ENCODE data around the gene TNRC18.

Gene TNRC18

DNA sequence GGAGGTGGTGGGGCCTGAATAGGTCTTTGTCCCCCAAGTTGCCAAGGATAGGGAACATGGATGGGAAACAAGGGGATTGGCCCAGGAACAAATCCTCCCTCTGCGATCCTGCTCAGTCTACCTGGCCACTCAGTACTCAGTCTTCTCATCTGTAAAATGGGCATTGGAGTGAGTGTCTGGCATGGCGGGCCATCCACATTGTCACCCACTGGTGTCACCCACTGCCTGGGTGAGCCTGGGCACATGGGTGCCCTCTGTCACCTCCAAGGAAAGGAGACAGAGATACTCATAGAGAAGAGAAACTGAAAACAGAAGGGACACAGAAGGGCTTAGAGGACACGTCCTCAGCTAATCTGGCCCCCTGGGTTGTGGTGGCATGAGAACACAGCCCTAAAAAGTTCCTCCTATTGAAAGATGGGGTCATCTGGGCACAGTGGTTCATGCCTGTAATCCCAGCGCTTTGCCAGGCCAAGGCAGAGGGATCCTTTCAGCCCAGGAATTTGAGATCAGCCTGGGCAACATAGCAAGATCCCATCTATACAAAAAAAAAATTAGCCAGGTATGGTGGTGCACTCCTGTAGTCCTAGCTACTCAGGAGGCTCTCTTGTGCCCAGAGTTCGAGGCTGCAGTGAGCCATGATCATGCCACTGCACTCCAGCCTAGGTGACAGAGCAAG lies 12.5 kb upstream of the TNRC18 start:
- ChIA-PET POLR2A (ENCODE audit: low non-redundant PET) (no interaction called here), CTCF (interaction anchor here (0.9 kb wide), 1 partner anchor 16 kb away, joined by 3 read pairs; no protein-coding TSS in a partner anchor)
- TF ChIP-seq, protein P1, sequence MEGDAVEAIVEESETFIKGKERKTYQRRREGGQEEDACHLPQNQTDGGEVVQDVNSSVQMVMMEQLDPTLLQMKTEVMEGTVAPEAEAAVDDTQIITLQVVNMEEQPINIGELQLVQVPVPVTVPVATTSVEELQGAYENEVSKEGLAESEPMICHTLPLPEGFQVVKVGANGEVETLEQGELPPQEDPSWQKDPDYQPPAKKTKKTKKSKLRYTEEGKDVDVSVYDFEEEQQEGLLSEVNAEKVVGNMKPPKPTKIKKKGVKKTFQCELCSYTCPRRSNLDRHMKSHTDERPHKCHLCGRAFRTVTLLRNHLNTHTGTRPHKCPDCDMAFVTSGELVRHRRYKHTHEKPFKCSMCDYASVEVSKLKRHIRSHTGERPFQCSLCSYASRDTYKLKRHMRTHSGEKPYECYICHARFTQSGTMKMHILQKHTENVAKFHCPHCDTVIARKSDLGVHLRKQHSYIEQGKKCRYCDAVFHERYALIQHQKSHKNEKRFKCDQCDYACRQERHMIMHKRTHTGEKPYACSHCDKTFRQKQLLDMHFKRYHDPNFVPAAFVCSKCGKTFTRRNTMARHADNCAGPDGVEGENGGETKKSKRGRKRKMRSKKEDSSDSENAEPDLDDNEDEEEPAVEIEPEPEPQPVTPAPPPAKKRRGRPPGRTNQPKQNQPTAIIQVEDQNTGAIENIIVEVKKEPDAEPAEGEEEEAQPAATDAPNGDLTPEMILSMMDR (conservative IDR thresholded peaks at IDR 0.05; ENCODE audit: low read depth) = no peak
- peak overlapping the region; percentile 18; the same call in 1 of the 2 replicates for H3K27ac ChIP-seq
- no peak for DNase-seq (ENCODE audit: low spot score)

GRCh38 chr7:5435291-5436002 lies 11.8 kb upstream of the TNRC18 start:
- CTCF ChIA-PET = interaction anchor here (0.9 kb wide), 2 partner anchors 16 to 59 kb away, joined by 3 to 6 read pairs; no protein-coding TSS in a partner anchor
- POLR2A ChIA-PET (ENCODE audit: low non-redundant PET) = no interaction called here
- DNase-seq (ENCODE audit: low spot score) = no peak
- peak overlapping the region; percentile 18 for H3K27ac ChIP-seq
- TF ChIP-seq, protein P1 (conservative IDR thresholded peaks at IDR 0.05; ENCODE audit: low read depth) = no peak

DNA sequence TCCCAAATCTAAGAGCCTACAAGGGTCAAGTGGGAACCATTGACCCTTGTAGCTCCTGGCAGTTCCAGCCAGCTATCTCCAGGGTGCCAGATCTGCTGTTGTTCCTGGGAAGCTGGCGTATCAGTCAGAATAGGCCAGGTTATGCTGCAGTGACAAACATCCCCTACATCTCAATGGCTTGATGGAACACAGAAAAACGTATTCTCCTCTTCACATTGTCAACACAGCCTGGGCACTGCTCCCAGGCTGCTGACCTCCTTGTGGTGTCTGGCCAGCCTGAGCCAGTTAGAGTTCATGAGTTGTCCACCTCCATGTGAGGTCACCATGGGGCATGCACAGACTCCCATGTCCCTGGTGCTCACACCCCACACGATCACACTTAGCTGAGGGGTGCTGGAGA lies 9.5 kb upstream of the TNRC18 start:
- H3K27ac ChIP-seq = no peak overlapping the region
- CTCF ChIA-PET = no interaction called here
- POLR2A ChIA-PET (ENCODE audit: low non-redundant PET) = no interaction called here
- TF ChIP-seq, protein P1 (conservative IDR thresholded peaks at IDR 0.05; ENCODE audit: low read depth) = no peak
- no peak for DNase-seq (ENCODE audit: low spot score)

DNA sequence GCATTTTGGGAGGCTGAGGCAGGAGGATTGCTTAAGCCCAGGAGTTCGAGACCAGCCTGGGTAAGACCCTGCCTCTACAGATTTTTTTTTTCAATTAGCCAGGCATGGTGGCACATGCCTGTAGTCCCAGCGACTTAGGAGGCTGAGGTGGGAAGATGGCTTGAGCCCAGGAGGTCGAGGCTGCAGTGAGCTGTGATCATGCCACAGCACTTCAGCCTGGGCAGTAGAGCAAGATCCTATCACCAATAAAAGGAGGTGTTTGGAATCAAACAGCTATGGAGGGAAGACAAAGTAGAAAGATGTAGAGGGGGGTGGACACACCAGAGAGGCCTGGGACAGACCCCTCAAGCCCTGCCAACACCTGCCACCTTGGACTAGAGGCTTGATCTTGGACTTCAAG lies 9.1 kb upstream of the TNRC18 start:
- POLR2A ChIA-PET (ENCODE audit: low non-redundant PET) = no interaction called here
- TF ChIP-seq, protein P1 (conservative IDR thresholded peaks at IDR 0.05; ENCODE audit: low read depth) = no peak
- CTCF ChIA-PET = no interaction called here
- H3K27ac ChIP-seq = peak overlapping the region; percentile 100
- no peak for DNase-seq (ENCODE audit: low spot score)

DNA sequence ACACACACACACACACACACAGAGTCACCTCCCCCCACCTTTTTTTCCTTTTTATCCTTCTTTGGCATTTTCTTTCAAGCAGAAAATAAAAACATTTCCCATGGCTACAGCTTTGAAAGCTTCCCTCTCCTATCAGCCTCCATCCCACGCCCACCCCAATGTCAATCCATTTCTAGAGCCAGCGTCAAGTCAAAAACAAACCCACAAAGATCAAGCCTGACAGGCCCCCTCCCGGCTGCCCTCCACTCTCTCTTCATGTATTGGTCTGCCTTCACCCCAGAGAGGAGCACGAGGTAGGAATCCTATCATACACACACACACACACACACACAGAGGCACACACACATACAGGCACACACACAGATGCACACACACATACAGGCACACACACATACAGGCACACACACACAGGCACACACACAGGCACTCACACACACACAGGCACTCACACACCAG lies 8.0 kb upstream of the TNRC18 start:
- TF ChIP-seq, protein P1 (conservative IDR thresholded peaks at IDR 0.05; ENCODE audit: low read depth) = no peak
- DNase-seq (ENCODE audit: low spot score) = no peak
- peak overlapping the region; percentile 100 for H3K27ac ChIP-seq
- ChIA-PET CTCF (no interaction called here), POLR2A (ENCODE audit: low non-redundant PET) (interaction anchor here (0.7 kb wide), 1 partner anchor 14 kb away, joined by 9 read pairs; no protein-coding TSS in a partner anchor)

DNA sequence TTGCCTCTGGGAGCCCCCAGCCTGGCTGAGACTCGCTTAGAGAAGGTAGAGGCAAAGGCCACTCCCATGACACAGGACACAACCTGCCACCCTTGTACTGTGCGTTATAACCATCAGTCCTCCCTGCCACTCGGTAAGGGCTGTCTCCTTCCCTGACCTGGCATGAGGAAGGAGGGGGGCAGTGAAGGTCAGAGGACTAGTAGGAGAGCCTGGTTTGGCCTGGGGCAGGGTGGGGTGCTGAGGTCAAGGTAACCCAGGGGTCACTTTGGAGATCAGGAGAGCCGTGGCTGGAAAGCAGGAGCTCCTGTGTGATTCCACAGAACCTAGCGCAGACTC lies 6.9 kb upstream of the TNRC18 start:
- no peak for DNase-seq (ENCODE audit: low spot score)
- H3K27ac ChIP-seq = peak overlapping the region; percentile 100
- TF ChIP-seq, protein P1 (conservative IDR thresholded peaks at IDR 0.05; ENCODE audit: low read depth) = no peak
- ChIA-PET CTCF (interaction anchor here (0.6 kb wide), 1 partner anchor 20 kb away, joined by 3 read pairs; no protein-coding TSS in a partner anchor), POLR2A (ENCODE audit: low non-redundant PET) (interaction anchor here (0.5 to 1.0 kb wide), 6 partner anchors 12 to 208 kb away, joined by 4 to 9 read pairs (median 6); no protein-coding TSS in a partner anchor)
